Activated CD8-positive, alpha-beta T cell treated with anti-CD3 and anti-CD28 coated beads, Interleukin-2, amount 10 ng/mL, durations not matched to agents 7 days and 5 days (primary cell): Measurements from ENCODE around the gene RNF31. TPM values are rescaled to one million over a fixed set of nuclear protein-coding genes. Genes with fewer than 3 reads are reported as not detected.
"Not testable (repeated sequence)": the region's sequence is repeated elsewhere in the genome, so short reads cannot be mapped to it uniquely, and the experiment has no call there.

Experiments used
- ATAC-seq: fragments of 150-1000 bp; cut with Tn5 transposase; one replicate; pipeline ENCODE4 v1.10.0; 2021; ENCODE audit warnings: moderate library complexity
- CTCF ChIA-PET: fragments of 350-600 bp; sonication (Branson Sonifier 250); formaldehyde crosslinking; loops from one replicate; lab custom pipeline; 2021; ENCODE audit warnings: antibody characterized with exemption; lab: Charles Lee
- POLR2A ChIA-PET: fragments of 350-600 bp; sonication (Branson Sonifier 250); formaldehyde crosslinking; loops from one replicate; lab custom pipeline; 2021; ENCODE audit warnings: antibody characterized with exemption; lab: Charles Lee
- DNase-seq: peaks from one replicate; pipeline ENCODE4 v3.0.0-alpha.2; 2020
- H3K27ac Mint-ChIP-seq: one replicate; pipeline ENCODE4 v1.8.0; 2021; ENCODE audit warnings: mild to moderate bottlenecking, mixed read lengths
- H3K27me3 Mint-ChIP-seq: one replicate; pipeline ENCODE4 v1.8.0; 2021; ENCODE audit warnings: low read depth, mixed read lengths
- H3K36me3 Mint-ChIP-seq: one replicate; pipeline ENCODE4 v1.8.0; 2021; ENCODE audit warnings: low read depth, mixed read lengths
- H3K4me1 Mint-ChIP-seq: one replicate; pipeline ENCODE4 v1.8.0; 2021; ENCODE audit warnings: low read depth, mixed read lengths
- H3K4me3 Mint-ChIP-seq: one replicate; pipeline ENCODE4 v1.8.0; 2021; ENCODE audit warnings: mild to moderate bottlenecking, mixed read lengths
- H3K9me3 Mint-ChIP-seq: one replicate; pipeline ENCODE4 v1.8.0; 2022; ENCODE audit warnings: mixed read lengths; ENCODE audit not compliant: insufficient read depth
- total RNA-seq, 2 experiments: library from RNA; stranded (reverse); gene quantifications; one replicate each; pipeline ENCODE4 v1.2.3, GENCODE V29; 2021

RNF31 gene
- 100 to 1,000 TPM; 123 to 142 TPM for total RNA-seq

DNA sequence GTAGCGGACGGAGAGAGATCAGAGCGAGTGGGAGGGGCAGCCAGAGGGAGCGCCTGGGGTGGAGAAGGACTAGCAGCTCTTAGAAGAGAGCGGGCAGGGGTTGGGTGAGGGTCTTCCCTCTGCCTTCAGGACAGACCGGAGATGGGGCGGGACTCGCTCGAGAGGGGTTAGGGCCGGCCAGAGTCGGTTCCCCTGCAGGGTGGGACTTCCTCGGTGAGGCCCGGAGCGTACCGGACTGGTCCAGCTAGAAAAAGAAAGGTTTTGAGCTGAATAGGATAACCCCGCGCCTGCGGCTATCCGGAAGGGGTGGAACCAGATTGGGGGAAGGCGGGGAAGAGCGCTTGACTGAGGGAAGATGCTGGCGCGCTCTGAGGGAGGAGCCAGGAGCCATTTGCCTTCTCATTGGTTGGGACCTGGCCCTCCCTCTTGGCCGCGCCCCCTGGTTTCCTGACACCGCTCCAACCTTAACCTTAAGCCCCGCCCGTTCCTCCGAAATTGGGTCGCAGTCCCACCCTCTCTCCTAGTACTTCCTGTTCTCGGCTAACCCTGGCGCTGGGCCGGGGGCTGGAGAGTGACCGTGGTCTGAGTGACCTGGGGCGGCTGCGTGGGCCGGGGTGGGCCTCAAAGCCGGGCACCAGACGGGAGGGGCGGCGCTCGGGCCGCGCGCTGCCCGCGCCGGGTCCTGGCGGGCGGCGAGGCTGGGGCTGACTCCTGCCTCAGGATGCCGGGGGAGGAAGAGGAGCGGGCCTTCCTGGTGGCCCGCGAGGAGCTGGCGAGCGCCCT is at the start of gene RNF31:
Gene RNF31 (plus strand): TSS at position 521 of the 783 bp plus-strand sequence. CDS start 201 bp downstream, at position 722.
- peaks cover 67% of the 10 kb centered on the region for H3K4me1 Mint-ChIP-seq
- H3K4me3 Mint-ChIP-seq: peak within 1 kb of the TSS; percentile 88
- H3K27ac Mint-ChIP-seq: peak within 1 kb of the TSS; percentile 95
- DNase-seq (peak; percentile 100), ATAC-seq (peak; percentile 87)
- H3K36me3 Mint-ChIP-seq: peaks cover 81% of the 10 kb centered on the region
- no peaks in the 10 kb centered on the region for H3K27me3 Mint-ChIP-seq
- CTCF ChIA-PET: interaction anchor here (0.7 to 6.1 kb wide), 11 partner anchors 8 to 160 kb away, joined by 3 to 77 read pairs (median 5); partner anchors contain the start of genes CIDEB, DCAF11, IPO4 and IRF9
- no peaks in the 10 kb centered on the region for H3K9me3 Mint-ChIP-seq
- POLR2A ChIA-PET: interaction anchor here (0.6 to 10.1 kb wide), 17 partner anchors 9 to 546 kb away, joined by 3 to 229 read pairs (median 9); partner anchors contain the start of genes CHMP4A, DCAF11, FITM1 and IPO4

DNA sequence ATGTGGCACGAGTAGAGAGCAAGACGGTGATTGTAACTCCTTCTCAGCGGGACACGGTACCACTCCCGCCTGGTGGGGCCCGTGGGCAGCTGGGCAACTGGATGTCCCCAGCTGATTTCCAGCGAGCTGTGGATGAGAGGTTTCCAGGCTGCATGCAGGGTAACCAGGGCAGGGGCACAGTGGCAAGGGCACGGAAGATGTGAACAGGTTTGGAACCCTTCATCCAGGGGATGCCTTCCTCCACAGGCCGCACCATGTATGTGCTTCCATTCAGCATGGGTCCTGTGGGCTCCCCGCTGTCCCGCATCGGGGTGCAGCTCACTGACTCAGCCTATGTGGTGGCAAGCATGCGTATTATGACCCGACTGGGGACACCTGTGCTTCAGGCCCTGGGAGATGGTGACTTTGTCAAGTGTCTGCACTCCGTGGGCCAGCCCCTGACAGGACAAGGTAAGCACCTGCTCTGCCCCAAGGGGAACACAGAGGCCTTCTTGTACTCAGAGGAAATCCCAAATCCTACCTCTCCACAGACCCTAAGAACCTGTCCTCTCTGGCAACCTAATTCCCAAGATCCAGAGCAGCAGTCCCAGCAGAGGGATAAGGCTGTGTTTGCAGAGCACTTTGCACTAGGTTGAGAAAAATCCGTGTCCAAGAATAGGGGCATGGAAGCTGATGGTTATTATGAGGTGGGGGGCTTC is 48.9 kb upstream of the RNF31 start:
- H3K27me3 Mint-ChIP-seq: no peaks in the 10 kb centered on the region
- H3K9me3 Mint-ChIP-seq: no peaks in the 10 kb centered on the region
- no peak overlapping the region for H3K4me3 Mint-ChIP-seq
- ChIA-PET POLR2A (interaction anchor here (2.5 kb wide), 1 partner anchor 16 kb away, joined by 9 read pairs; the partner anchor contains the start of genes DCAF11 and NRL), CTCF (interaction anchor here (10.4 to 11.8 kb wide), 2 partner anchors 8 to 41 kb away, joined by 213 to 315 read pairs; no protein-coding TSS in a partner anchor)
- H3K27ac Mint-ChIP-seq: no peak overlapping the region
- no peak for ATAC-seq
- H3K4me1 Mint-ChIP-seq: peaks cover 19% of the 10 kb centered on the region
- DNase-seq: no peak
- peaks cover 57% of the 10 kb centered on the region for H3K36me3 Mint-ChIP-seq

DNA sequence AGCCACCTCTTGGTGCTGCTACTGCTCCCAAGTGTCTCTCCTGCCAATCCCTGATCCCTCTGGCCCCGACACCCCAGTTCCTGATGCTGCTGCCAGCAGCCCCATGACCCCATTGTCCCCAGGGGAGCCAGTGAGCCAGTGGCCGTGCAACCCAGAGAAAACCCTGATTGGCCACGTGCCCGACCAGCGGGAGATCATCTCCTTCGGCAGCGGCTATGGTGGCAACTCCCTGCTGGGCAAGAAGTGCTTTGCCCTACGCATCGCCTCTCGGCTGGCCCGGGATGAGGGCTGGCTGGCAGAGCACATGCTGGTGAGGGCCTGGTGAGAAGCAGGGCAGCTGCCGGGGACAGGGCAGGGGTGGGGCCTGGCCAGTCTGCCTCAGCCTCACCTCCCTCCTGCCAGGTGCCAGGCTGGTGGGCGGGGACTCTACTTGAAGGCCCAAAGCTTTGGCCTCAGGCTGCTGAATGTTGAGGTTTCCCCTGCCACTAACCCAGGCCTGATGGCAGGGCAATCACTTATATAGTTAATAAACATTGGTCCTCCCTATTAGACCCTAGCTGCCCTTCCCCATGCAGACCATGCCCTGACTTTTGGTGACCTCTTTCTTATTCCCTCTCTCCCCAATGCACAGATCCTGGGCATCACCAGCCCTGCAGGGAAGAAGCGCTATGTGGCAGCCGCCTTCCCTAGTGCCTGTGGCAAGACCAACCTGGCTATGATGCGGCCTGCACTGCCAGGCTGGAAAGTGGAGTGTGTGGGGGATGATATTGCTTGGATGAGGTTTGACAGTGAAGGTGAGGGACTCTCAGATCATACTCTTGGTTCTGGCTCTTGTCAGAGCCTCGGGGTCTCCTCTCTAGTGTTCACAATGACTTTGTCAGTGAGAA is 48.1 kb upstream of the RNF31 start:
- no peaks in the 10 kb centered on the region for H3K27me3 Mint-ChIP-seq
- H3K36me3 Mint-ChIP-seq: peaks cover 65% of the 10 kb centered on the region
- ChIA-PET CTCF (interaction anchor here (1.2 to 11.8 kb wide), 2 partner anchors 41 to 42 kb away, joined by 4 to 213 read pairs; no protein-coding TSS in a partner anchor), POLR2A (no interaction called here)
- no peak overlapping the region for H3K4me3 Mint-ChIP-seq
- no peaks in the 10 kb centered on the region for H3K9me3 Mint-ChIP-seq
- H3K27ac Mint-ChIP-seq: no peak overlapping the region
- ATAC-seq: no peak
- no peak for DNase-seq
- H3K4me1 Mint-ChIP-seq: peaks cover 14% of the 10 kb centered on the region

DNA sequence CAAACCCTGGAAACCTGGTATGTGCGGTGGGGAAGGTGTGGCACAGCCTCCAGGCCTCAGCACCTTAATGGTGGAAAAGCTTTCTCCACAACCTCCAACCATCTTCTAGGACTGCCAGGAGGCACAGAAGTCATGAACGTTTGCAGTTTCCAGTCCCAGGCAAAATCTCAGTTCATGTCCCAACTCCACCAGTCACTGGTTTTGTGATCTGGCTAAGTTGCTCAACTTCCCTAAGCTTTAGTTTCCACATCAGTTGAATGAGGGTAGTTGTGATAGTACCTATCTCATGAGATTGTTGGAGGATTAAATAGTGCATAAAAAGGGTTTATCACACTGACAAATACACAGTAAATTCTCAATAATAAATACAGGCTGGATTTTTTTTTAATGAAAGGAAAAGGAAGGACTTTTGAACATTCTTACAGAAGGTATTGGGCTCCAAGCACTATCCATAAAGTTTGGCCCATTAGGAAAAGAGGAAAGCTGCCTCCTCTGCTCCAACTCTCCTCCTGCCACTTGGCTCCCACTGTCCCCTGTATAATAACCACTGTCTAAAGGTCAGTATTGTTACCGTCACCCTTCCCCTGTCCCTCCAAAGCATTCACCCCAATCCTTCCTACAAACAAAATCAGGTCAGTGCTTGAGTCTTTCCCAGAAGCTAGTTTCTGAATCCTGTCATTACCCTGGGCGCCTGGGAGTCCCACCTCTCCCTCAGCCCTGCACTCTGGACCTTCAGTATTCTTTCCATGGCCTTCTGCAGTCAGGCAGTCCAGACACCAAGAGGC is 46.9 kb upstream of the RNF31 start:
- DNase-seq: no peak
- Mint-ChIP-seq H3K9me3 (no peaks in the 10 kb centered on the region), H3K27me3 (no peaks in the 10 kb centered on the region), H3K4me3 (no peak overlapping the region), H3K36me3 (peaks cover 68% of the 10 kb centered on the region), H3K27ac (no peak overlapping the region), H3K4me1 (peaks cover 13% of the 10 kb centered on the region)
- CTCF ChIA-PET: interaction anchor here (0.7 to 2.0 kb wide), 4 partner anchors 10 to 42 kb away, joined by 3 to 9 read pairs (median 4); no protein-coding TSS in a partner anchor
- POLR2A ChIA-PET: interaction anchor here (1.1 kb wide), 1 partner anchor 14 kb away, joined by 3 read pairs; no protein-coding TSS in a partner anchor
- no peak for ATAC-seq

DNA sequence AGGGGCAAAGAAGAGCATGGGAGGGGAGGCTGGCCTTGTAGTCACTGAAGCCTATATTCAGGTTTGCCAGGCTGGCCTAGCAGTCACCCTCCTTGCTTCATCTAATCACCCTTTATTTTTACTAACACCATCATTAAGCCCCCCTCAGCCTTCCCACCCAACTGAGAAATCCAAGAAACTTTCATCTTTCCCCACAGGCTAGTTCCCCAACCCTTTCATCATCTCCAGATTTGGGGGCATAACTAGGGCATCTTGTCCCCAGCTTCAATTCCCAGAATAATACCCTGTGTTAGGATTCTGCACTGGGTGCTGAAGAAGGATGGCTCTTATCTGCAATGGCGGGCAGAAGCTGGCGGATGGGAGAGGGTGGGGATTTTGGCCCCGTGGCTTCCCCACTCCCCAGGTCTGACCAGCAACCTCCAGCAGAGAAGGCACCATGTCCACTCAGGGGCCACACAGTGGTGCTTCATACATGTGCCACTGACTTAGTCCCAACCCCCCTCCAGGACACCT is 46.3 kb upstream of the RNF31 start:
- no peak for ATAC-seq
- H3K4me1 Mint-ChIP-seq: peaks cover 12% of the 10 kb centered on the region
- H3K27me3 Mint-ChIP-seq: no peaks in the 10 kb centered on the region
- POLR2A ChIA-PET: interaction anchor here (0.9 to 1.1 kb wide), 2 partner anchors 13 to 19 kb away, joined by 3 read pairs; no protein-coding TSS in a partner anchor
- no peaks in the 10 kb centered on the region for H3K9me3 Mint-ChIP-seq
- no peak overlapping the region for H3K27ac Mint-ChIP-seq
- H3K36me3 Mint-ChIP-seq: peaks cover 64% of the 10 kb centered on the region
- H3K4me3 Mint-ChIP-seq: no peak overlapping the region
- CTCF ChIA-PET: interaction anchor here (1.0 to 2.0 kb wide), 2 partner anchors 10 kb away, joined by 3 to 9 read pairs; no protein-coding TSS in a partner anchor
- DNase-seq: no peak

DNA sequence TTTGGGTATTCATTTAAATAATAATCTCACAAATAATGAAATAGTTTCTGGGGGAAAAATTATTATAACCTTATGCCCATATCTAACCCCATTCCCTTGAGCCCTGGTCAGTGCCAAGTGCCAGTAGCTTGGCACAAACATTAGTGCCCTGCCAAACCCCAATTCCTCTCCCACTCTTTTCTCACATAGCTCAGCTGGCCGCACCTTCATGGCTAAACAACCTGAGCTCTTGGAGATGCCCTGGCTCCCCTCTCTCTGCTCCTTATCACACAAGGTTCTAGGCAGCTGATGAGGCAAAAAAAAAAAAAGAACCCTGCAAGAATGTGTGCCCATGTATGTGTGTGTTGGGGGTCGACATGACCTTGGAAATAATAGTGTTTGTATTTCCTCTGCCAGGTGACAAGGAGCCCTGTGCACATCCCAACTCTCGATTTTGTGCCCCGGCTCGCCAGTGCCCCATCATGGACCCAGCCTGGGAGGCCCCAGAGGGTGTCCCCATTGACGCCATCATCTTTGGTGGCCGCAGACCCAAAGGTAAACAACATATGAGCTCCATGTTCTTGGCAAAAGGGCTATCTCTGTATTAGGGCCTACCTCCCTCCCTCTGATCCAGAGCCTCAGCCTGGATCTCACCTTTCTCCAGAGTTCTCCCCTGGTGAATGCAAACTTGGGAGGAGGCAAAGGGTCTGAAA is 44.8 kb upstream of the RNF31 start:
- Mint-ChIP-seq H3K9me3 (no peaks in the 10 kb centered on the region), H3K4me1 (peaks cover 14% of the 10 kb centered on the region), H3K4me3 (no peak overlapping the region), H3K27ac (no peak overlapping the region), H3K27me3 (no peaks in the 10 kb centered on the region), H3K36me3 (peaks cover 57% of the 10 kb centered on the region)
- POLR2A ChIA-PET: interaction anchor here (1.1 to 2.1 kb wide), 2 partner anchors 11 to 58 kb away, joined by 3 to 7 read pairs; partner anchors contain the start of gene IRF9
- ATAC-seq (no peak), DNase-seq (no peak)
- CTCF ChIA-PET: interaction anchor here (1.2 to 9.5 kb wide), 2 partner anchors 9 to 44 kb away, joined by 6 to 315 read pairs; partner anchors contain the start of gene PCK2

DNA sequence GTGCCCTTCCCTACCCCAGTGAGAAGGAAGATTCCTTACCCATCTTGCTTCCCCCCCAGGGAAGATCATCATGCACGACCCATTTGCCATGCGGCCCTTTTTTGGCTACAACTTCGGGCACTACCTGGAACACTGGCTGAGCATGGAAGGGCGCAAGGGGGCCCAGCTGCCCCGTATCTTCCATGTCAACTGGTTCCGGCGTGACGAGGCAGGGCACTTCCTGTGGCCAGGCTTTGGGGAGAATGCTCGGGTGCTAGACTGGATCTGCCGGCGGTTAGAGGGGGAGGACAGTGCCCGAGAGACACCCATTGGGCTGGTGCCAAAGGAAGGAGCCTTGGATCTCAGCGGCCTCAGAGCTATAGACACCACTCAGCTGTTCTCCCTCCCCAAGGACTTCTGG is 43.8 kb upstream of the RNF31 start:
- Mint-ChIP-seq H3K9me3 (no peaks in the 10 kb centered on the region), H3K4me1 (peaks cover 22% of the 10 kb centered on the region), H3K27me3 (no peaks in the 10 kb centered on the region), H3K4me3 (no peak overlapping the region), H3K36me3 (peaks cover 53% of the 10 kb centered on the region), H3K27ac (peak overlapping the region; percentile 58)
- ATAC-seq (no peak), DNase-seq (no peak)
- CTCF ChIA-PET: interaction anchor here (1.0 to 9.5 kb wide), 4 partner anchors 10 to 58 kb away, joined by 3 to 315 read pairs (median 5); partner anchors contain the start of genes IRF9 and PCK2
- POLR2A ChIA-PET: interaction anchor here (0.7 to 2.1 kb wide), 3 partner anchors 11 to 58 kb away, joined by 3 to 7 read pairs (median 3); partner anchors contain the start of gene IRF9

DNA sequence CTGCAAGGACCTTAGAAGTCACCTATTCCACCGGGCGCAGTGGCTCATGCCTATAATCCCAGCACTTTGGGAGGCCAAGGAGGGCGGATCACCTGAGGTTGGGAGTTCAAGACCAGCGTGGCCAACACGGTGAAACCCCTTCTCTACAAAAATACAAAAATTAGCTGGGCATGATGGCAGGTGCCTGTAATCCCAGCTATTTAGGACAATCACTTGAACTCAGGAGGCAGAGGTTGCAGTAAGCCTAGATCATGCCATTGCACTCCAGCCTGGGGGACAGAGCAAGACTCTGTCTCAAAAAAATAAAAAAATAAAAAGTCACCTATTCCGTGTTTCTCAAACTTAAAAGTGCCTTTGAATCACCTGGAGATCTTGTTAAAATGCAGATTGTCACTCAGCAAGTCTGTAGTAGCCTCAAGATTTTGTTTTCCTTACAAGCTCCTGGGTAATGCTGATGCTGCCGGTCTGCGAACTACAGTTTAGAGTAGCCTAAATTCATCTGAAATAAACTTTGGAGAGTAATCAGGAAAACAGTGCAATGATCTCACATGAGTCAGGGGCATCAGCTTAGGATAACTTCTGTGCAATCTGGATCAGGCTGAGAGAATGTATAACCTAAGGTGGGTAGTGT is 41.6 kb upstream of the RNF31 start:
- not testable (repeated sequence) for DNase-seq, H3K9me3 Mint-ChIP-seq, H3K4me3 Mint-ChIP-seq, H3K27me3 Mint-ChIP-seq, ATAC-seq
- CTCF ChIA-PET: interaction anchor here (1.4 to 9.5 kb wide), 4 partner anchors 12 to 55 kb away, joined by 3 to 315 read pairs (median 108); partner anchors contain the start of genes IRF9 and PCK2
- H3K27ac Mint-ChIP-seq: peak overlapping the region; percentile 40
- peaks cover 37% of the 10 kb centered on the region for H3K36me3 Mint-ChIP-seq
- POLR2A ChIA-PET: interaction anchor here (1.2 to 6.7 kb wide), 4 partner anchors 9 to 55 kb away, joined by 3 to 89 read pairs (median 7); partner anchors contain the start of genes DCAF11, IRF9, NRL and PCK2
- peaks cover 41% of the 10 kb centered on the region for H3K4me1 Mint-ChIP-seq
